Tibial artery (tissue), 4 donors: ENCODE results near the gene SLC6A16.
"Not testable (repeated sequence)": the region's sequence is repeated elsewhere in the genome, so short reads cannot be mapped to it uniquely, and the experiment has no call there.

ENCODE experiments used
- DNase-seq, 2 donors: peaks; one replicate each; pipeline ENCODE4 v3.0.0-alpha.2; 2019
- H3K27ac ChIP-seq, 2 donors: fragments of 200-600 bp; sonication (generic) in 1 of 2; 1 replicate in 1 of 2; 2 replicates in 1 of 2; pipeline ENCODE4 v1.5.1; 2018 to 2019; ENCODE audit warnings: mild to moderate bottlenecking in 1 of 2
- H3K27me3 ChIP-seq, 2 donors: fragments of 200-600 bp; sonication (generic) in 1 of 2; one replicate each; pipeline versions ENCODE4 v1.5.1 to v1.6.0; 2016 to 2019
- H3K36me3 ChIP-seq, 3 donors: fragments of 200-600 bp; sonication (generic) in 2 of 3; one replicate each; pipeline ENCODE4 v1.5.1; 2016 to 2019; ENCODE audit warnings: mild to moderate bottlenecking in 2 of 3
- H3K4me1 ChIP-seq, 4 donors: fragments of 200-600 bp; sonication (generic) in 2 of 4; 1 replicate in 3 of 4; 2 replicates in 1 of 4; pipeline ENCODE4 v1.5.1; 2016 to 2019
- H3K4me3 ChIP-seq, 2 donors: fragments of 200-600 bp; sonication (generic) in 1 of 2; 1 replicate in 1 of 2; 2 replicates in 1 of 2; pipeline ENCODE4 v1.5.1; 2018 to 2019; ENCODE audit warnings: mild to moderate bottlenecking in 2 of 2
- H3K9me3 ChIP-seq, 3 donors: fragments of 200-600 bp; sonication (generic) in 1 of 3; one replicate each; pipeline ENCODE4 v1.5.1; 2016 to 2019
- intact Hi-C: fragments of 100-400 bp; cut with DNase I; formaldehyde crosslinking; loops from one replicate; pipeline ENCODE4 v1.15.0; 2023; ENCODE audit warnings: low total_unique reads
- TF ChIP-seq, protein P1 (sequence below), 2 experiments: fragments of 200-600 bp in 1 of 2; fragments of 450-650 bp in 1 of 2; IDR thresholded peaks; one replicate each; pipeline ENCODE4 v1.5.1; 2017 to 2019; ENCODE audit warnings: antibody characterized with exemption in 2 of 2, mild to moderate bottlenecking in 1 of 2, moderate library complexity in 1 of 2

SLC6A16 gene

DNA sequence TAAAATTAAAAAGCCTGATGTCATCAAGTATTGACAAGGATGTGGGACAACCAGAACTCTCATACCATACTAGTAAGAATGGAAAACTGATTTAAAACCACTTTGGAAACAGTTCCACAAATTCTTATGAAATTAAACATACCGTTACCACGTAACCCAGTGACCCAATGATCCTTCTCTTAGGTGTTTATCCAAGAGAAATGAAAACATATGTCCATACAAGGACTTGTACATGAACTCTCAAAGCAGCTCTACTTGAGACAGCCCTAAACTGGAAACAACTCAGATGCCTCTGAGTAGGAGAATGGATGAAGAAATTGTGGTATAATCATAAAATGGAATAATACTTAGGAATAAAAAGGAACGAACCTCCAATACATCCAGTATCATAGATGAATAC lies 27.6 kb downstream of the SLC6A16 start:
- no peaks in the 10 kb centered on the region for H3K27me3 ChIP-seq
- H3K27ac ChIP-seq: no peak overlapping the region
- H3K4me3 ChIP-seq: no peak overlapping the region
- no peaks in the 10 kb centered on the region for H3K9me3 ChIP-seq
- intact Hi-C loops: no loop called here
- TF ChIP-seq, protein P1, sequence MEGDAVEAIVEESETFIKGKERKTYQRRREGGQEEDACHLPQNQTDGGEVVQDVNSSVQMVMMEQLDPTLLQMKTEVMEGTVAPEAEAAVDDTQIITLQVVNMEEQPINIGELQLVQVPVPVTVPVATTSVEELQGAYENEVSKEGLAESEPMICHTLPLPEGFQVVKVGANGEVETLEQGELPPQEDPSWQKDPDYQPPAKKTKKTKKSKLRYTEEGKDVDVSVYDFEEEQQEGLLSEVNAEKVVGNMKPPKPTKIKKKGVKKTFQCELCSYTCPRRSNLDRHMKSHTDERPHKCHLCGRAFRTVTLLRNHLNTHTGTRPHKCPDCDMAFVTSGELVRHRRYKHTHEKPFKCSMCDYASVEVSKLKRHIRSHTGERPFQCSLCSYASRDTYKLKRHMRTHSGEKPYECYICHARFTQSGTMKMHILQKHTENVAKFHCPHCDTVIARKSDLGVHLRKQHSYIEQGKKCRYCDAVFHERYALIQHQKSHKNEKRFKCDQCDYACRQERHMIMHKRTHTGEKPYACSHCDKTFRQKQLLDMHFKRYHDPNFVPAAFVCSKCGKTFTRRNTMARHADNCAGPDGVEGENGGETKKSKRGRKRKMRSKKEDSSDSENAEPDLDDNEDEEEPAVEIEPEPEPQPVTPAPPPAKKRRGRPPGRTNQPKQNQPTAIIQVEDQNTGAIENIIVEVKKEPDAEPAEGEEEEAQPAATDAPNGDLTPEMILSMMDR (IDR thresholded peaks at IDR 0.05): no peak
- no peak for DNase-seq
- H3K4me1 ChIP-seq: peaks cover 0 to 21% (median 3%) of the 10 kb centered on the region in 4 donors
- H3K36me3 ChIP-seq: peaks cover 0 to 14% (median 5%) of the 10 kb centered on the region in 3 donors

DNA sequence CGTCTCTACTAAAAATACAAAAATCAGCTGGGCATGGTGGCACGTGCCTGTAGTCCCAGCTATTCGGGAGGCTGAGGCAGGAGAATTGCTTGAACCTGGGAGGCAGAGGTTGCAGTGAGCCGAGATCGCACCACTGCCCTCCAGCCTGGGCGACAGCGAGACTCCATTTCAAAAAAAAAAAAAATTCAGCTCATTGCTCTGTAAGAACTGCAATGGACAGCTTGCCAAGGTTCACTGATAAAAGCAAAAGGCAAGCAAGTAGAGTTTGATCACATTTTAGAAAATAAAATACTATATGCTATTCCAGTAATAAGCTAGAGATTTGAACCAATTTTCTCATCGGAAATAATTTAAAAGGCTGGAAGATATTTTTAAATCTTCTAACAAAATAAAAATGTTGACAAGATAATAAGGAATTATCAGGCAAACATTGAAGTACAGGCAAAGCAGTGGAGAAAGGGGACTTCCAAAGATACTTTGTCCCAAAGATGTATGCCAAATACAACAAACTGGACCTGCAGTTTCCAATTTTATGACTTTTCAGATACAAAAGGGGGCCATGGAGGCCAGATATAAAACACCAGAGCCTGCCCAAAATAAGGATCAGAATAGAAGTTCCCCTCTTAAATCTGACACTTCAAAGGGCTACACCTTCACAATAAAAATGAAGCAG lies 29.6 kb downstream of the SLC6A16 start:
- Histone ChIP-seq H3K27me3 (no peaks in the 10 kb centered on the region), H3K4me3 (no peak overlapping the region), H3K4me1 (peaks cover 0 to 17% (median 0%) of the 10 kb centered on the region in 4 donors), H3K9me3 (no peaks in the 10 kb centered on the region), H3K36me3 (peaks cover 0 to 19% (median 5%) of the 10 kb centered on the region in 3 donors), H3K27ac (no peak overlapping the region)
- intact Hi-C loops: no loop called here
- TF ChIP-seq, protein P1 (IDR thresholded peaks at IDR 0.05): no peak
- DNase-seq: no peak

DNA sequence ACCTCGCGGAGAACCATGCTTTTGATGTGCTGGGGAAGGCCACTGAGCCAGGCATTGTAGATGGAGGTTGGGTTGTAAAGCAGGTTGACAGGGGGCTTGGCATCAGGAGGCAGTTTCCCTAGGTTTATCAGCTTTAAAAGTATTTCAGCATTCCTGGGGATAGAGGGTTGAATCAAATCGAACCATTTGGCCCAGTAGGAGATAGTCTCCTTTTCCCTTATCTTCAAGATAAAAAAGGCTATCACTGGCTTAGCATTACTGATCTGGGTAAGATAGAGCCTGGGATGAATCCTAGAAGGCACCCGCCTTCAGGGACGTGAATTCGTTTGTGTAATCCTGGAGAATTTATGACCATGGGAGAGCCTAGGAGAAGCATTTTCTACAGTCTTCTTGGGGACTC lies 30.6 kb downstream of the SLC6A16 start:
- H3K36me3 ChIP-seq: peaks cover 0 to 19% (median 5%) of the 10 kb centered on the region in 3 donors
- no peak for DNase-seq
- TF ChIP-seq, protein P1 (IDR thresholded peaks at IDR 0.05): no peak
- H3K9me3 ChIP-seq: no peaks in the 10 kb centered on the region
- H3K4me3 ChIP-seq: no peak overlapping the region
- no peaks in the 10 kb centered on the region for H3K27me3 ChIP-seq
- peaks cover 0 to 16% (median 0%) of the 10 kb centered on the region in 4 donors for H3K4me1 ChIP-seq
- no peak overlapping the region for H3K27ac ChIP-seq
- intact Hi-C loops: no loop called here

DNA sequence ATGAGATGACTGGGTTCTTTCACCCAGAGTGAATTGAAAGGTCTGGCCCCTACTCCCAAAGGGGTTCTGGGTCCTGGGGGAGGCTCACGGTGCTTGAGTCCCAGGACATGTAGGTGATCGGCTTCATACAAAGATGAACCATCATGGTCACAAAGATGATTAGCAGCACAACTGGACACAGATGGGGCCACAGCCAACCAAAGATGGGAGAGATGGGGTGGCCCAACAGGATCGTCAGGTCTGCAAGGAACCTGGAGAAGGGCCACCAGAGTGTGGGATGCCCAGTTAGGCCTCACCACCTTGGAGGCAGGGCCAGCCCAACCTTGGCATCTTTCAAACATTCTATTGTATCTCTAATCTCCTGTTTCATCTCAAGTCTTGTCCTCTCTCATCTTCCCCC lies 34.5 kb downstream of the SLC6A16 start:
- H3K9me3 ChIP-seq: no peaks in the 10 kb centered on the region
- H3K27me3 ChIP-seq: no peaks in the 10 kb centered on the region
- H3K27ac ChIP-seq: no peak overlapping the region
- intact Hi-C loops: no loop called here
- peaks cover 0 to 2% (median 0%) of the 10 kb centered on the region in 4 donors for H3K4me1 ChIP-seq
- TF ChIP-seq, protein P1 (IDR thresholded peaks at IDR 0.05): no peak
- DNase-seq: no peak
- peaks cover 0 to 19% (median 5%) of the 10 kb centered on the region in 3 donors for H3K36me3 ChIP-seq
- H3K4me3 ChIP-seq: no peak overlapping the region

DNA sequence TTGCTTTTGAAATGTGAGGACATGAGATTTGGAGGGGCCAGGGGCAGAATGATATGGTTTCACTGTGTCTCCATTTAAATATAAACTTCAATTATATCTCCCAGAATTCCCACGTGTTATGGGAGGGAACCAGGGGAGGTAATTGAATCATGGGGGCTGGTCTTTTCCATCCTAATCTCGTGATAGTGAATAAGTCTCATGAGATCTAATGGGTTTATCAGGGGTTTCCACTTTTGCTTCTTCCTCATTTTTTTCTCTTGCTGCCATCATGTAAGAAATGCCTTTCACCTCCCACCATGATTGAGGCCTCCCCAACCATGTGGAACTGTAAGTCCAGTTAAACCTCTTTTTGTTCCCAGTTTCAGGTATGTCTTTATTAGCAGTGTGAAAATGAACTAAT lies 35.7 kb downstream of the SLC6A16 start:
- H3K9me3 ChIP-seq, intact Hi-C loops, H3K4me3 ChIP-seq, H3K27ac ChIP-seq, DNase-seq, H3K27me3 ChIP-seq, H3K4me1 ChIP-seq: not testable (repeated sequence)
- H3K36me3 ChIP-seq: peaks cover 0 to 19% (median 5%) of the 10 kb centered on the region in 3 donors

DNA sequence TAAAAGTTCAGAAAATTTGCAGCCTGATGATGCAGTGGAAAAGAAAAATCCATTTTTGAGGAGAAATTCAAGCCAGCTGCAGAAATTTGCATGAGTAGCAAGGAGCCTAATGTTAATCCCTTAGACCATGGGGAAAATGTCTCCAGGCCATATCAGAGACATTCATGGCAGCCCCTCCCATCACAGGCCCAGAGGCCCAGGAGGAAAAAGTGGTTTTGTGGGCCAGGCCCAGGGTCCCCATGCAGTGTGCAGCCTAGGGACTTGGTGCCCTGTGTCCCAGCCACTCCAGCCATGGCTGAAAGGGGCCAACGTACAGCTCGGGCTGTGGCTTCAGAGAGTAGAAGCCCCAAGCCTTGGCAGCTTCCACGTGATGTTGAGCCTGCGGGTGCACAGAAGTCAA lies 36.8 kb downstream of the SLC6A16 start:
- H3K4me1 ChIP-seq, intact Hi-C loops, H3K9me3 ChIP-seq, H3K27ac ChIP-seq, DNase-seq, H3K4me3 ChIP-seq: not testable (repeated sequence)
- peaks cover 0 to 12% of the 10 kb centered on the region in 2 donors for H3K27me3 ChIP-seq
- peaks cover 0 to 11% (median 0%) of the 10 kb centered on the region in 3 donors for H3K36me3 ChIP-seq
